ENCODE measurements around the gene GMDS.

Gene GMDS

DNA sequence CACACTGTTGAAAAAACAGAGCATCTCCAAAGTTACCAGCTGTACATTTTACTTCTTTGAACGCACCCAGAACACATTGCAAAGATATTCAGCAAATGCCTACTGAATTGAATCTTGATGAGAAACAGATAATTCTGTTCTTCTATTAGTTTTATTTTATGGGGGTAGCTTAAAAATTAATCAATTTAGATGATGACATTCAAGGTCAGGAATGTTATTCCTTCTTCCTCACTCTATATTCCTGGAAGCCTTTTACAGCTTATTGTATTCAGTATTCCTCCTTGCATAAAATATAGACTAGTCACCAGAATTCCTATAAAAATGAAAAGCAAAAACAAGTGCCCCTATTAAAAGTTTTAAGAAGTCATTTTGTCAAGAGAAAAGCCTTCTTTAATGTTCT, 21.4 kb upstream of the GMDS start:
- TF ChIP-seq, protein P1, sequence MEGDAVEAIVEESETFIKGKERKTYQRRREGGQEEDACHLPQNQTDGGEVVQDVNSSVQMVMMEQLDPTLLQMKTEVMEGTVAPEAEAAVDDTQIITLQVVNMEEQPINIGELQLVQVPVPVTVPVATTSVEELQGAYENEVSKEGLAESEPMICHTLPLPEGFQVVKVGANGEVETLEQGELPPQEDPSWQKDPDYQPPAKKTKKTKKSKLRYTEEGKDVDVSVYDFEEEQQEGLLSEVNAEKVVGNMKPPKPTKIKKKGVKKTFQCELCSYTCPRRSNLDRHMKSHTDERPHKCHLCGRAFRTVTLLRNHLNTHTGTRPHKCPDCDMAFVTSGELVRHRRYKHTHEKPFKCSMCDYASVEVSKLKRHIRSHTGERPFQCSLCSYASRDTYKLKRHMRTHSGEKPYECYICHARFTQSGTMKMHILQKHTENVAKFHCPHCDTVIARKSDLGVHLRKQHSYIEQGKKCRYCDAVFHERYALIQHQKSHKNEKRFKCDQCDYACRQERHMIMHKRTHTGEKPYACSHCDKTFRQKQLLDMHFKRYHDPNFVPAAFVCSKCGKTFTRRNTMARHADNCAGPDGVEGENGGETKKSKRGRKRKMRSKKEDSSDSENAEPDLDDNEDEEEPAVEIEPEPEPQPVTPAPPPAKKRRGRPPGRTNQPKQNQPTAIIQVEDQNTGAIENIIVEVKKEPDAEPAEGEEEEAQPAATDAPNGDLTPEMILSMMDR (IDR thresholded peaks at IDR 0.05; ENCODE audit: borderline replicate concordance, insufficient read depth, low read depth, low read length): no peak
- no peak overlapping the region for H3K4me3 ChIP-seq (ENCODE audit: low read depth, low read length)

DNA sequence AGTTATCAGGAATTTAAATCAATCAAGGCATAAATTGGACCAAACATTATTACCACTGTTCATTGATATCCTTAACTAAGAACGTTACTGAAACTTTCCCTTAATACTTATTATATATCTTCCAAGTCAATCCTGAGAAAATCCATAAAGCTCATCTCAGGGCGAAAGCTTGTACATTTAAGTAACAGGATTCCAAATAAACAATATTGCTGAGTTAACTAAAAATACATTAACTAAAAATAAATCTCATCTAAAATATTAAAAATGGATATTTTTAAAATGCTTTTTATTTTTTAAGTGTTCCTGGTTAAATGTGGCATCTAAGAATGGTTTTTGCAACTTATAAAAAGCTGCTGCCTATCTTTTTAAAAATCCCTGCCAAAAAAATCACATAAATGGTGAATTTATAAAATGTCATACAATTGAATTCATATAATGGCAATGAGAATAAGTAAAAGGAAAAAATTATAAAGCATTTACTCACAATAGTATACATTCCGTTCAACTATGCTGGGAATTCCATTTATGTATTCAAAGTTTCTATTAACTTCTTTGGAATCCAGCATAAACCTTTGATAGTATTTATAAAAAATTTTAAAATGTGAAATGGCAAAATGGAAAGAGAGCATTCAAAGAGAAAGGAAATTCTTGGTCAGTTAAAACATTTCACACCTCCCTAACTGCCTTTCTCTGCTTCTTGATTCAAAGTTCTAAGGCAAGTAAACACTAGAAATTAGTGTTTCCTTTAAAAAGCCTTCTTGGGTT, 20.8 kb upstream of the GMDS start:
- TF ChIP-seq, protein P1 (IDR thresholded peaks at IDR 0.05; ENCODE audit: borderline replicate concordance, insufficient read depth, low read depth, low read length): no peak
- no peak overlapping the region for H3K4me3 ChIP-seq (ENCODE audit: low read depth, low read length)

DNA sequence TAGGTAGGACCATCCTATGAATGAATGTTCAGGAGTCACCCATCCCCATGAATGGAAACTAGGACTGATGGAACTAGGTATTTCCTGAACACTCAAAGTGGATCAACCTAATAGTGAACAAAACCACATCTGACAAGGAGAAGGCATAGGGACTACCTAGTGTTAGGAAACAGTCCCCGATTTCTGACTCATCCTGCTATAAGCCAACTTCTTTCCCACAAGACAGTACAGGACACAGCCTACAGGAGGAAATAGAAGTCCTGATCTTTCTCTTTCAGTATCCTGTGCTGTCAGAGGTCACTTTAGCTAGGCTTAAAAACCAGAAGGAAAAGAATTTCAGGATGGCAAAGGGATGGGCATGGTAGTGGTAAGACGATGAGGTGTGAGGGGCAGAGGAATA, 19.5 kb upstream of the GMDS start:
- no peak overlapping the region for H3K4me3 ChIP-seq (ENCODE audit: low read depth, low read length)
- TF ChIP-seq, protein P1 (IDR thresholded peaks at IDR 0.05; ENCODE audit: borderline replicate concordance, insufficient read depth, low read depth, low read length): no peak

DNA sequence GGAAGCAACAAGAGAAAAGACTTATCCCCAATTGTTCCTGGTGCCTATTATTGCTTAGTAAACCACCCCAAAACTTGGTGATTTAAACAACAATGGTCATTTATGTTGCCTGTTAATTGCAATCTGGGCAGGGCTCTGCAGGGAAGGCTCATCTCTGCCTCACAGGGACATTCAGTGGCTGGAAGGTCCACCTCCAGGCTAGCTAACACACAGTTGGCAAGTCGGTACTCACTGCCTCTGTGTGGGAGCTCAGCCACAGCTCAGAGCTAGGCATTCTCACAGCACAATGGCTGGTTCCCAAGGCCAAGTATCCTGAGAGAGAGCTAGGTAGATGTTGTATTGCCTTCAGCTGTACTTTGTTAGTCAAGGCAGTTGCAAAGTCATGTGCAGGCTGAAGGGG, 18.5 kb upstream of the GMDS start:
- TF ChIP-seq, protein P1 (IDR thresholded peaks at IDR 0.05; ENCODE audit: borderline replicate concordance, insufficient read depth, low read depth, low read length): no peak

DNA sequence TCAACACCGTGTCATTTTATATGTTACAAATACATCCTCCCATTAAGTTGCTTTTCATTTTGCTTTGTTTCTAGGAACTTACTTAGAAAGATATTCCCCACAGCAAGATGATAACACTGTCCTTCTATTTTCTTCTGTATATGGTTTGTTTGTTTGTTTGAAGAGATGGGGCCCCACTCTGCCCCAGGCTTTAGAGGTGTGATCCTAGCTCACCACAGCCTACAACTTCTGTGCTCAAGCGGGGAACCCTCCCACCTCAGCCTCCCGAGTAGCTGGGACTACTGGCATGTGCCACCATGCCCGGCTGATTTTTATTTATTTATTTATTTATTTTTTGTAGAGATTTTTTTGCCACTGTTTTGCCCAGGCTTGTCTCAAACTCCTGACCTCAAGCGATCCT, 14.2 kb upstream of the GMDS start:
- H3K4me3 ChIP-seq (ENCODE audit: low read depth, low read length): no peak overlapping the region
- TF ChIP-seq, protein P1 (IDR thresholded peaks at IDR 0.05; ENCODE audit: borderline replicate concordance, insufficient read depth, low read depth, low read length): no peak

More for the DNA sequence above, 18.5 kb upstream of the GMDS start:
- H3K4me3 ChIP-seq (ENCODE audit: low read depth, low read length): no peak overlapping the region

DNA sequence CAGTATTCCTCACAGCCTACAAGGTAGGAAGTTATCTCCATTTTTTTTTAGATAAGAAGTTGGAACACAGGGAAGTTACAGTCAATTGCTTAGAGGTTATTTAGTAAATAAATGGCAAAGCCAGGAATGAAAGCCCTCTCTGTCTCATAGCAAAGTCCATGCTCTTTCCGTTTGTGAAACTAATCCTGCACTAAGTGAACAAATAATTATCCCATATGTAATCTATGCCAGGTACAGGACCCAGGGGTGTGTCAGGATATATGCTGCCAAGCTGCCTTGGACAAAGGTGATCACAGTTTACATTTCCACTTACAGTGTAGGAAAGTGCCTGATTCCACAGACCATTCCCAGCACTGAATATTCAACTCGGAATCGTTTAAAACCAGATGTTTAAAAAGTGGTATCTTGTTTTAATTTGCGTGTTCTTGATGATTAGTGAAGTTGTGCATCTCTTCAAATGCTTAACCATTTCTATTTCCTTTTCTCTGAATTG, 13.6 kb upstream of the GMDS start:
- TF ChIP-seq, protein P1 (IDR thresholded peaks at IDR 0.05; ENCODE audit: borderline replicate concordance, insufficient read depth, low read depth, low read length): no peak
- no peak overlapping the region for H3K4me3 ChIP-seq (ENCODE audit: low read depth, low read length)

DNA sequence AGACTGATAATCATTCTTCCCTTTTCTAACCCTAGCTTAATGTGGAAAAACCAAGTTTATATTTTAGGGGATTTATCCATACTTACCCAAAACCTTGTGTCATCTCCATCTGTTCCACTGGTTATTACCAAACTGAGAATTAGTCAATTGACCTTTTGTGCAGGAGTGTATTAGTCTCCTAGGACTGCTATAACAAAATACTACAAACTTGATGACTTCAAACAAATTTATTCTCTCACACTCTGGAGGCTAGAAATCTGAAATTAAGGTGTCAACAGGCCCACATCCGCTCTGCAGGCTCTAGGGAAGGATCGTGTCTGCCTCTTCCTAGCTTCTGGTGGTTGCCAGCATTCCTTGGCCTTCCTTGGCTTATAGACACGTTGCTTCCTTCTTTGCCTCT, 12.7 kb upstream of the GMDS start:
- TF ChIP-seq, protein P1 (IDR thresholded peaks at IDR 0.05; ENCODE audit: borderline replicate concordance, insufficient read depth, low read depth, low read length): no peak
- no peak overlapping the region for H3K4me3 ChIP-seq (ENCODE audit: low read depth, low read length)
